Trophoblast cell (in vitro differentiated cells and primary cell): ENCODE results near the gene GDPD5.

Experiments used
- DNase-seq, 2 donors: peaks; one replicate each; pipeline ENCODE4 v3.0.0-alpha.2; 2016
- H2AFZ ChIP-seq: 2 replicates; pipeline ENCODE4 v1.6.1; 2013; ENCODE audit warnings: low read length, moderate library complexity, mild to moderate bottlenecking; ENCODE audit not compliant: insufficient read depth, poor library complexity
- H2AK5ac ChIP-seq: 2 replicates; pipeline ENCODE4 v1.6.1; 2013; ENCODE audit warnings: mild to moderate bottlenecking, low read length
- H2BK120ac ChIP-seq: 2 replicates; pipeline ENCODE4 v1.6.1; 2013; ENCODE audit warnings: low read length, mild to moderate bottlenecking, moderate library complexity; ENCODE audit not compliant: insufficient read depth, poor library complexity
- H2BK12ac ChIP-seq: 2 replicates; pipeline ENCODE4 v1.6.1; 2013; ENCODE audit warnings: mild to moderate bottlenecking, low read length, moderate library complexity
- H2BK5ac ChIP-seq: 2 replicates; pipeline ENCODE4 v1.6.1; 2013; ENCODE audit warnings: low read length, low read depth, moderate library complexity, mild to moderate bottlenecking; ENCODE audit not compliant: poor library complexity
- H3K14ac ChIP-seq: 2 replicates; pipeline ENCODE4 v1.6.1; 2013; ENCODE audit warnings: mild to moderate bottlenecking, low read length
- H3K18ac ChIP-seq: 2 replicates; pipeline ENCODE4 v1.6.1; 2013; ENCODE audit warnings: mild to moderate bottlenecking, low read length
- H3K23ac ChIP-seq: 2 replicates; pipeline ENCODE4 v1.6.1; 2013; ENCODE audit warnings: low read length
- H3K27ac ChIP-seq: 2 replicates; pipeline ENCODE4 v1.5.1; 2013; ENCODE audit warnings: low read depth, mild to moderate bottlenecking, inconsistent platforms, low read length, moderate library complexity
- H3K27me3 ChIP-seq: 2 replicates; pipeline ENCODE4 v1.6.1; 2013; ENCODE audit warnings: inconsistent platforms, mild to moderate bottlenecking, low read length, moderate library complexity; ENCODE audit not compliant: insufficient read depth
- H3K36me3 ChIP-seq, 2 experiments: 1 replicate in 1 of 2; 2 replicates in 1 of 2; pipeline ENCODE4 v1.6.1; 2013; ENCODE audit warnings: low read length in 2 of 2, mild to moderate bottlenecking in 2 of 2, moderate library complexity in 1 of 2; ENCODE audit not compliant: insufficient read depth in 2 of 2, control insufficient read depth in 1 of 2
- H3K4ac ChIP-seq: 2 replicates; pipeline ENCODE4 v1.6.1; 2013; ENCODE audit warnings: low read depth, mild to moderate bottlenecking, low read length, moderate library complexity
- H3K4me1 ChIP-seq, 2 experiments: 1 replicate in 1 of 2; 2 replicates in 1 of 2; pipeline ENCODE4 v1.6.1; 2013; ENCODE audit warnings: low read length in 2 of 2, mild to moderate bottlenecking in 2 of 2, moderate library complexity in 1 of 2; ENCODE audit not compliant: insufficient read depth in 2 of 2, control insufficient read depth in 1 of 2
- H3K4me2 ChIP-seq: 2 replicates; pipeline ENCODE4 v1.6.1; 2013; ENCODE audit warnings: inconsistent platforms, mild to moderate bottlenecking, low read length, moderate library complexity
- H3K4me3 ChIP-seq: 2 replicates; pipeline ENCODE4 v1.5.1; 2013; ENCODE audit warnings: mild to moderate bottlenecking, low read depth, low read length, inconsistent platforms
- H3K79me1 ChIP-seq: one replicate; pipeline ENCODE4 v1.6.1; 2013; ENCODE audit warnings: low read length
- H3K79me2 ChIP-seq: 2 replicates; pipeline ENCODE4 v1.6.1; 2013; ENCODE audit warnings: low read length, mild to moderate bottlenecking; ENCODE audit not compliant: control insufficient read depth, insufficient read depth, poor library complexity
- H3K9ac ChIP-seq: 2 replicates; pipeline ENCODE4 v1.6.1; 2013; ENCODE audit warnings: mild to moderate bottlenecking, low read length
- H3K9me3 ChIP-seq: 2 replicates; pipeline ENCODE4 v1.6.1; 2013; ENCODE audit warnings: low read depth, mild to moderate bottlenecking, control low read depth, inconsistent platforms, low read length; ENCODE audit not compliant: insufficient read depth
- H4K12ac ChIP-seq: 2 replicates; pipeline ENCODE4 v1.6.1; 2013; ENCODE audit warnings: low read depth, mild to moderate bottlenecking, low read length, moderate library complexity
- H4K8ac ChIP-seq: 2 replicates; pipeline ENCODE4 v1.6.1; 2013; ENCODE audit warnings: low read depth, mild to moderate bottlenecking, low read length, moderate library complexity
- H4K91ac ChIP-seq: one replicate; pipeline ENCODE4 v1.6.1; 2013; ENCODE audit warnings: low read depth, mild to moderate bottlenecking, low read length, moderate library complexity
- WGBS: extraction: QIAGEN DNeasy Blood & Tissue Kit; methylation state at CpG from one replicate; pipeline ENCODE4 v1.1.7; 2013; ENCODE audit warnings: missing lambda C conversion rate; ENCODE audit not compliant: insufficient read length, insufficient coverage; ENCODE audit errors: extremely low coverage; 5-methylcytosine and 5-hydroxymethylcytosine counted together

GDPD5 gene

DNA sequence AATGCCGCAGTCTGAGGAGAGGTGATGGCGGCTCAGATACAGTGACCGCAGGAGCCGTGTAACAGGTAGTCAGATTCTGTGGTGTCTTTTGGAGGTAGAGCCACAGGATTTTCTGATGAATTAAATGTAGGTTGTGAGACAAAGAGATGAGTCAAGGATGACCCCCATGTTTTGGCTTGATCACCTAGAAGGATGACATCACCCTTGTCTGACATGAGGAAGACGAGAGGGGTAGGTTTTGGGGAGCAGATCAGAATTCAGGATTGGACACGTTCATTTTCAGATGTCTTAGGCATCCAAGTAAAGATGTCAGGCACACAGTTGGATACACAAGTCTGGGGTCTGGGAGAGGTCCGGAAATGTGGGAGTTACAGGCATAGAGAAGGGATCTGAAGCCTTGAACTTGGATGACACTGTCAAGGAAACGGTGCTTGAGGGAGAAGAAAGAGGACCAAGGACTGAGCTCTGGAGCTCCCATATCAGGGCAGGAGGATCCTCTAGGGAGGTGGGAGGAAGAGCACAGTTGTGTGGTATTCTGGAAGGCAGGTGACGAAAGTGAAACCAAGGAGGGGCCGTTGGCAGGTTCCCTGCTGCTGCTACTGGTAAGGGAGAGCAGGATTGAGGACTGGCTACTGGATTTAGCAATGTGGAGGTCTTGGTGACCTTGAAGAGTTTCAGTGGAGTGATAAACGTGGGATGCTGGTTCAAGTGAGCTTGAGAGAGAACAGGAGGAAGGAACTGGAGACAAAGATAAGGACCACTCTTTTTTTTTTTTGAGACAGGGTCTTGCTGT is 12.6 kb upstream of the GDPD5 start:
- DNase-seq: no peak
- no peak overlapping the region for H4K91ac ChIP-seq
- no peaks in the 10 kb centered on the region for H3K79me1 ChIP-seq
- no peaks in the 10 kb centered on the region for H3K79me2 ChIP-seq
- no peaks in the 10 kb centered on the region for H3K27me3 ChIP-seq
- H2AK5ac ChIP-seq: no peak overlapping the region
- no peak overlapping the region for H3K4me3 ChIP-seq
- no peak overlapping the region for H4K12ac ChIP-seq
- peaks cover 3 to 4% of the 10 kb centered on the region in 2 experiments for H3K4me1 ChIP-seq
- no peak overlapping the region for H2BK12ac ChIP-seq
- no peak overlapping the region for H2AFZ ChIP-seq
- no peak overlapping the region for H3K18ac ChIP-seq
- H3K4me2 ChIP-seq: no peak overlapping the region
- H2BK120ac ChIP-seq: no peak overlapping the region
- H3K4ac ChIP-seq: no peak overlapping the region
- no peak overlapping the region for H2BK5ac ChIP-seq
- H3K36me3 ChIP-seq: no peaks in the 10 kb centered on the region
- no CpG with 5 or more reads among the region's 11 CpGs for WGBS
- no peak overlapping the region for H4K8ac ChIP-seq
- H3K27ac ChIP-seq: no peak overlapping the region
- no peak overlapping the region for H3K14ac ChIP-seq
- H3K9me3 ChIP-seq: no peaks in the 10 kb centered on the region
- no peak overlapping the region for H3K9ac ChIP-seq
- no peak overlapping the region for H3K23ac ChIP-seq

GRCh38 chr11:75537740-75538139 is 12.0 kb upstream of the GDPD5 start:
- H4K91ac ChIP-seq: no peak overlapping the region
- no peak overlapping the region for H3K23ac ChIP-seq
- no peak overlapping the region for H3K9ac ChIP-seq
- no peak overlapping the region for H2BK12ac ChIP-seq
- H3K4me2 ChIP-seq: no peak overlapping the region
- H3K4me1 ChIP-seq: peaks cover 3 to 4% of the 10 kb centered on the region in 2 experiments
- H3K79me1 ChIP-seq: no peaks in the 10 kb centered on the region
- H2BK5ac ChIP-seq: no peak overlapping the region
- H3K36me3 ChIP-seq: no peaks in the 10 kb centered on the region
- H3K18ac ChIP-seq: no peak overlapping the region
- no peak overlapping the region for H3K14ac ChIP-seq
- H2AK5ac ChIP-seq: no peak overlapping the region
- H4K8ac ChIP-seq: no peak overlapping the region
- no peak overlapping the region for H3K27ac ChIP-seq
- H2AFZ ChIP-seq: no peak overlapping the region
- H3K4ac ChIP-seq: no peak overlapping the region
- WGBS: no CpG with 5 or more reads among the region's 5 CpGs
- H2BK120ac ChIP-seq: no peak overlapping the region
- no peaks in the 10 kb centered on the region for H3K79me2 ChIP-seq
- no peaks in the 10 kb centered on the region for H3K27me3 ChIP-seq
- no peak overlapping the region for H3K4me3 ChIP-seq
- no peak for DNase-seq
- no peaks in the 10 kb centered on the region for H3K9me3 ChIP-seq
- H4K12ac ChIP-seq: no peak overlapping the region

- Histone ChIP-seq H4K12ac (no peak overlapping the region), H3K79me2 (no peaks in the 10 kb centered on the region), H2BK5ac (no peak overlapping the region), H3K27ac (no peak overlapping the region), H3K14ac (no peak overlapping the region), H3K36me3 (no peaks in the 10 kb centered on the region), H2AK5ac (no peak overlapping the region), H3K9ac (no peak overlapping the region), H3K4ac (no peak overlapping the region), H3K79me1 (no peaks in the 10 kb centered on the region), H3K23ac (no peak overlapping the region), H2BK120ac (no peak overlapping the region), H3K4me3 (no peak overlapping the region), H3K4me1 (peaks cover 3 to 4% of the 10 kb centered on the region in 2 experiments), H2BK12ac (no peak overlapping the region), H3K9me3 (no peaks in the 10 kb centered on the region), H4K8ac (no peak overlapping the region), H2AFZ (no peak overlapping the region), H3K18ac (no peak overlapping the region), H4K91ac (no peak overlapping the region), H3K4me2 (no peak overlapping the region), H3K27me3 (no peaks in the 10 kb centered on the region)
- peak; percentile 64 to 79 for DNase-seq
- WGBS: no CpG with 5 or more reads among the region's 13 CpGs
Observed at GRCh38 chr11:75536786-75537641, 11.3 kb upstream of the GDPD5 start.

DNA sequence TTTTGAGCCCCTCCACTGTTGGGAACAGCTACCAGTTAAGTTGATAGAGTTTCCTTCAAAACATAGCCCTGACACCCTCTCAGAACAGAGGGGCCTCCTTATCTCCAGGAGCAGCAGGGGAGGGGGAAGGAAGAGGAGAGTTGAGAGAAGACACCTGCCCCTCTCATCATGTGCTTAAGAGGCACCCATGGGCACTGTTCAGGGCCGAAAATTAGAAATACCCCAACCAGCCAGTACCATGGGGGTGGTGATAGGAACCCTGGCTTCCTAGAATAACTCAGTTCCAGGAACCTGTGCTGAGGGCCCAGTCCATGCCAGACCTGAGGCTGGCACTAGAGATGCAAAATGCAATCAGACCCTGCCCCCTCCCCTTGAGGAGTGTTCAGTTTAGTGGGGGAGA is 9.3 kb upstream of the GDPD5 start:
- no peak overlapping the region for H3K4ac ChIP-seq
- no peak overlapping the region for H4K91ac ChIP-seq
- H2BK12ac ChIP-seq: no peak overlapping the region
- H3K4me2 ChIP-seq: no peak overlapping the region
- no peaks in the 10 kb centered on the region for H3K79me1 ChIP-seq
- H3K27me3 ChIP-seq: no peaks in the 10 kb centered on the region
- no peak overlapping the region for H4K12ac ChIP-seq
- H3K23ac ChIP-seq: no peak overlapping the region
- H2BK5ac ChIP-seq: no peak overlapping the region
- WGBS: no CpG with 5 or more reads among the region's 1 CpG
- H3K27ac ChIP-seq: no peak overlapping the region
- no peak overlapping the region for H2AK5ac ChIP-seq
- no peak overlapping the region for H3K14ac ChIP-seq
- no peak overlapping the region for H2BK120ac ChIP-seq
- DNase-seq: no peak
- no peaks in the 10 kb centered on the region for H3K79me2 ChIP-seq
- no peak overlapping the region for H3K18ac ChIP-seq
- H3K4me1 ChIP-seq: peaks cover 3 to 4% of the 10 kb centered on the region in 2 experiments
- H3K4me3 ChIP-seq: no peak overlapping the region
- H4K8ac ChIP-seq: no peak overlapping the region
- H2AFZ ChIP-seq: no peak overlapping the region
- no peak overlapping the region for H3K9ac ChIP-seq
- H3K36me3 ChIP-seq: no peaks in the 10 kb centered on the region
- H3K9me3 ChIP-seq: no peaks in the 10 kb centered on the region
